Brain pericyte (primary cell): ENCODE measurements around the gene CD86.
"Not testable (repeated sequence)": the region's sequence is repeated elsewhere in the genome, so short reads cannot be mapped to it uniquely, and the experiment has no call there.

Experiments used
- DNase-seq: peaks from one replicate; pipeline ENCODE4 v3.0.0-alpha.2; 2012; ENCODE audit warnings: low read depth, low spot score

The CD86 gene, protein sequence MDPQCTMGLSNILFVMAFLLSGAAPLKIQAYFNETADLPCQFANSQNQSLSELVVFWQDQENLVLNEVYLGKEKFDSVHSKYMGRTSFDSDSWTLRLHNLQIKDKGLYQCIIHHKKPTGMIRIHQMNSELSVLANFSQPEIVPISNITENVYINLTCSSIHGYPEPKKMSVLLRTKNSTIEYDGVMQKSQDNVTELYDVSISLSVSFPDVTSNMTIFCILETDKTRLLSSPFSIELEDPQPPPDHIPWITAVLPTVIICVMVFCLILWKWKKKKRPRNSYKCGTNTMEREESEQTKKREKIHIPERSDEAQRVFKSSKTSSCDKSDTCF

DNA sequence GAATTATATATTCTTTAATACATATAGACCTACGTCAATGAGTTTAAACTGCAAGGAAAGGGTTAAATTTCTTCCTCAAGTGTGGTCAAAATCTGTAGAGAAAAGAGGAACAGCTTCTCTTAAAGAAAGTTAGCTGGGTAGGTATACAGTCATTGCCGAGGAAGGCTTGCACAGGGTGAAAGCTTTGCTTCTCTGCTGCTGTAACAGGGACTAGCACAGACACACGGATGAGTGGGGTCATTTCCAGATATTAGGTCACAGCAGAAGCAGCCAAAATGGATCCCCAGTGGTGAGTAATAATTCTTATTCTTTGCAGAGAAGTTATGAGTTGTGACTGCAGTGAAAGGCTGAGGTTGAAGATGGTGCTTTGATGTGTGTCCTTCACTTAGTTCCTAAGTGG is at the start of gene CD86:
Gene CD86, plus strand, starts transcription at position 148 of the 400 bp plus-strand sequence. Its CDS starts 128 bp downstream, at position 276.
- no peak for DNase-seq

DNA sequence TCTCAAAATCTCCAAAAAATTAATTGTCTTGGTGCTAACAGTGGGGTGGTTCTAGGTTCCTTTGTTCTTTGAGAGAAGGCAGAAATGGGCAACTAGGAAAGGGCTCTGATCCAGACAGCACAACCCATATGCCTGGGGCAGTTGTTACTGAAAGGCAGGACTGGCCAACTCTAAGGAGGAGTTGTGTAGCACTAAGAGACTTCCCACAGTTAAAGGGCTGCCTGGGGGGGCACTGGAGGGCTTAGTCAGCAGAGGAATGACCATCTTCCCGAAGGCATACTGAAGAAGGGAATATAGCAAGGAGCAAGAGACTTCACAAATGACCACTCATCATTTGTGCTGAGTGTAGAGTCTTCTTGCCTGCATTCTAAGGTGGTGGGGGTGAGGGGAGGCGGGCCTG is 48.9 kb upstream of the CD86 start:
- DNase-seq, result no peak

DNA sequence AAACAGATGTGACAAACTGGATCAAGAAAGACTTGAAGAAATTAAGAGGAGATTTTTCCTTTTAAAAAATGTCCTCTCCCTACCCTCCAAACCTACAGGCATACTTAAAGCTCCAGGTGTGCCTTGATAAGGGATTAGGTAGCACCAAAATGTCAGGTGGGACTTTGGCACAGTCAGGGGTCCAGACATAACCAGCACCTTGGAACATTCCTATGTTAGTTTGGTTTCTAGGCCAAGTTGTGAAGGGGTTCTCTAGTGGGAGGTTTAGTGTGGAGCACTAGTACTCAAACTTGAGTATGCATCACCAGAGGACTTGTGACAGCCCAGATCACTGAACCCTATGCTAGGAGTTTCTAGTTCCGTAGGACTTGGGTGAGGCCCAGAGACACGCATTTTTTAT is 47.0 kb upstream of the CD86 start:
- no peak for DNase-seq

DNA sequence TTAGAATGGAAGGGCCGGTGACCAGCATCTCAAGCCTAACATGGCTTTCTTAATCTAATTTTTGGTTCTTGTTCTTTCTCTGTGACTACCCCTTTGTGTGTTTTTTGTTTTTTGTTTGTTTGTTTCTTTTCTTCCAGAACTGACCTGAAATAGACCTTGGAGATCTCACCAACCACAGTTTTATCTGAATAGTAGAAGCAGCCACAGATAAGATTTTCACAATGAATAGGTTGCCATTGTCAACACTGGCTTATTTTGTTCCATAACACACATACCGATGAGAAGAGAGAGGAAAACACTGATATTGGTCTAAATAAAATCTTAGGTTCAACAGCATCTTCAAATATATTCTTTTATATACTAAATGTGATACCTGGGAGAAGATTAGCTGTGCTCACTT is 44.7 kb upstream of the CD86 start:
- no peak for DNase-seq

DNA sequence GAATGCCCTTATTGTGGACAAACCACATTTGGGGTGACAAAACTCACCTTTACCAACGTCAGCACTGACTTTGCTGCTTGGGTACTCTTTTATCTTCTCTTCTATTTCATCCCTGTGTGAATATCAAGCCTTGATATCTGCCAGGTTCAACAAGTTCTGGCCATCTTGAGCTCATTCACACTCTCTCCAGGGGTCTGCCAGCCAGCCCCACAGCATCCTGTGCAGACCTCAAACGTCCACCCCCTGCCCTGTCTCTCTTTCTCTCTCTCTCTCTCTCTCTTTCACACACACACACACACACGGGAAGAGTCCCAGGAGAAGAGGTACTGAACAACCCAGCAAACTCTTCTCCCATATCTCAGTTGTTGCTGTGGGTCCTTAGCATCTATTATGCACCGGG is 43.8 kb upstream of the CD86 start:
- no peak for DNase-seq

DNA sequence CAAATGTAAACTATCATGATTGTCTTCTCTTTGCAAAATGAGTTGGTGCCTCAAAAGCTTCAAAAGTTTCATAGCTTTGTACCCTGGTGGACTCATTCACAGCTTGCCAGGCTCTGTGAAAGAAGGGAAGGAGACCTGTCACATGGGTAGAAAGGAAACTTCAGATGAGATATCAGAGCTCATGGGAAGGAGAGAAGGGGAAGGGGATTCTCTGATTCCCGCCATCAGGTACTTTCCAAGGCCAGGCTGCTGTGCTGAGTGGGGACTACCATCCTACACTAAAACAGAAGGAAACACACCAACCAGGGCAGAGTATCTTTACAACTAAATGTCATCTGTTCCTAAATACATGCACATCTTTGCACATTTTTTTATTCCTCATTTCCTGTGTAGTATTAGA is 42.3 kb upstream of the CD86 start:
- no peak for DNase-seq

DNA sequence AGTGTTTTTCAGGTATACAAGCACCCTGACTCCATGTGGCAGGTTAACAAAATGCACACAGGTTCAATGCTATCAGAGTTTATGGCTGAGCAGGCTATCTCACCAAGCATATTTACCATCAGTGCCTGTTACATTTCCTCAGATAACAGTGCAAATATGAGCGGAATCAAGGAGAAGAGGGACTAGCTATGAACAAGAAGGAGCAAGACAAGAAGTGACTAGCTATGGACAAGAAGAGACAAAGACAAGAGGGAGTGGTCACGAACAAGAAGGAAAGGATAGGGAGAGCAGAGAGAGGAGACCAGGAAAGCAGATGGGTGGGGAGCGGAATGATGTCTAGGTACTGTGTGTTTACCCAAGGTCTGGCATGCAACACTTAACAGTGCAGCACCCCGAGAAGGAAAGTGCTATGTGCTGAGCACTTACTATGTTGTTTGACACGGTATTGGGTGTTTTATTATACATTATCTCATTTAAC is 41.7 kb upstream of the CD86 start:
- DNase-seq, result no peak

DNA sequence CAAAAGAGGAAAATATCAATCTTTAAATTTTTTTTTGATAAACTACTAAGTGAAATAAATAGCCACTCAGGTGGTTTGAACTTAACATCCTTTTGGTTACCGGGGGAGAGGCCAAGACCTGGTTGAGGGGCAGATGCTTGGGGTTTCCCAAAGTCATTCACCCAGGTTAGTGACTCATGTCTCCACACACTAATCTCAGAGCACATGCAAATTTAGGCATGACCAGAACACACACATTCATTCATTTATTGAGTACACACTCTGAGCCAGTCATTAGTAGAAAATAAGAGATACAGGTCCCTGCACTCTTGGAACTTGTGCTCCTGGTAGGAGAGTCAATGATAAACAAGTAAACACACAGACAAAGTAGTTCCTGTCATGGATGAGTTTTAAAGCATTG is 40.4 kb upstream of the CD86 start:
- DNase-seq, result no peak

DNA sequence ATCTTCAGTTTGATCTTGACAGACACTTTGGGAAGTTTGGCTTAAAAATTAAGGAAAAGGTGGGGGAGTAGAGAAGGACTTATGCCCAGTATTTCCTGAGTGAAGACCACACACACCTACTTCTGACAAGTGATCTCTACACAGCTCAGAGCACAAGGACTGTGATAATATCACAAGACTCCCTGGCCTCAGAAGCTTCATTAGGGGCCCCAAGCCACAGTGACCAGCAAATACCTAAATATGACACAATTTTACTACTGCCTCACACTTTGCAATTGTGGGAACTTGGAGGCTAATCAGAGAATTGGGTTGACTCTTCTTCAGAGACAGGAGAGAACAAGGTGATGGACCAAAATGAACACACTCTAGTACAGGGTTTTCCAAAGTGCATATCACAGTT is 35.7 kb upstream of the CD86 start:
- no peak for DNase-seq

DNA sequence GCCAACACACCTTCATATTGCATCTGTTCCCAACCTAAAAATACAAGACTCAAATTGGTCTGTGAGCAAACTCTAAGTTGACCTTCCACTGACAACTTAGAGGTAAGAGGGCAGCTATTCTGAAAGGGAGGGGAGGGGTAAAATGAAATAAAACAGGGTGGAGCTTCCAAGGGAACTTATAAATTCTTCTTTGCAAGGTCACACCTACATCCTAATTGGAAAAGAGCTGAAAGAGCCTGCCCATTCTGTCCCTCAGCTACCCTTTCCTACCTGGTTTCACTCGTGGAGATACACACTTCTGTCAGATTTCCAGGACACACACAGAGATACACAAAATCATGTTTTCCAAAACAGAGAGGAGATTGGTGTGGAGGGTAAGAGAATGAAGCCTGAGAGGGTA is 34.1 kb upstream of the CD86 start:
- no peak for DNase-seq

DNA sequence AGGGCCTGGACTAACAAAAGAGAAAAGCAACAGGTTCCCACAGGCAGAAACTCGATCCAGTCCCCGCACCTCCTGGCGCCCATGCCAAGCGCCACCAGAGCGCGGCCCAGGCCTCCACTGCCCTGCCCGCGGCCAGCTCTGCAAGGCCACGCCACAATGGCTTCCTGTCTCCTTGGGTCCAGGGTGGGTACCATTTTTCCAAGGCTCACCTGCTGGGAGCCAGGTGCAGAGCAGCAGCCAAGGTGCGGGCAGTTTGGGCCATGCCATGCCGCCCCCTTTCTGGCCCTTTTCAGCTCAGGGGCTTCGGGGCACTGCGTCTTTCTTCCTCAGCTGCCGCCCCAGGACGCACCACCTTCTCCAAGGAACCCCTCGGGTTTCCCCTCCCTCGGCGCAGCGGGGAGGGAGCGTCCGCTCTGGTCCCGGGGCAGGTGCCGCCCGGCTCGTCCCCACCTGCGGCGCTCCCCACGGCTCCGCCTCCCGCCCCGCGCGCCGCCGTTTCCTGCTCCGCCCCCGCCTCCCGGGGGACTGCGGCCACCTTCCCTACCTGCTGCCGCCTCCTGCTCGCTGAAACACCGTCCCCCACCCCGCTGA is 33.3 kb upstream of the CD86 start, which contains the start of gene ILDR1:
Gene ILDR1, minus strand, starts transcription at position 437 of the 591 bp plus-strand sequence. Its CDS starts 170 bp downstream, at position 267.
- DNase-seq, result no peak

DNA sequence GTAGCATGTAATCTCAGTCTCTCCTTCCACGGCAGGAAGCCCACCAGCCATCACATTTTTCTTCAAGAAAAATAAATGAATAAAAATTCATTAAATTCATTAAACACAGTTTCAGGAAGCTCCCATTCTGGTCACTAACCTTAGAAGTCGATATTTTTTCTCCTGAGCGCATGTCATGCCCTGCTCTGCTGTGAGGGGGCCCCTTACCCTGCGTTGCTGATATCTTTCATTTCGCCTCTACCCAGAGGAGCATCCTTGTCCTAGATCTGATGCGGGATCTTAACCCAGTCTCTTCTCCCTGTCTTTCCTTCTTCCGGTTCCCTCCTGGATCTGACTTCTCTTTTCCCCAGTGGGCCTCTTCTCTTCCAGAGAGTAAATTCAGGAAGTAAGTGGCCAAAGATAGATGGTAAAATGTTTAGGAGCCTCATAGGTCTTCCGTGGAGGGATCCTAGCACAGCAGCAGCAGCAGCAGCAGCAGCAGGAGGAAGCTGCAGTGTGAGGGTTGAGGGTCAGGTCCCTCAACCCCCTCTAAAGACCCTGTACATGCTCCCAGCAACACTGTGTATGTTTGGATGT is 31.7 kb upstream of the CD86 start:
- DNase-seq, result no peak

DNA sequence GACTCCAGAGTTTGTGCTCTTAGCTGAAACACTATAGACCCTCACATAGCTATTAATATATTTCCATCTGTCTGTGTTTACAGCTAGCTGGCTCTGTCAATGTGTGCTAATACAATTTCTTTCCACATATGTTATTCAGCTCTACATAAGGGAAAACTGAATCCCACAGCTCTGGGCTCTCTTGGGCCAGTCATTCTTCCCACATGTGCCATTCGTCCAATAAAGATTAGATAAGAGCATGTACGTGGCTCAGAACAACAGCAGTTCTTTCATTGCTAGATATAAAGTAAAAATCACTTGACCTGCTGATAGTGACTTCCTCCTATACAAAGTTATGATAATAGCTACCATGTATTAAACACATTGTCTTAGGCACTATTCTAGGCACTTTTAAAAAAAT is 30.4 kb upstream of the CD86 start:
- no peak for DNase-seq

DNA sequence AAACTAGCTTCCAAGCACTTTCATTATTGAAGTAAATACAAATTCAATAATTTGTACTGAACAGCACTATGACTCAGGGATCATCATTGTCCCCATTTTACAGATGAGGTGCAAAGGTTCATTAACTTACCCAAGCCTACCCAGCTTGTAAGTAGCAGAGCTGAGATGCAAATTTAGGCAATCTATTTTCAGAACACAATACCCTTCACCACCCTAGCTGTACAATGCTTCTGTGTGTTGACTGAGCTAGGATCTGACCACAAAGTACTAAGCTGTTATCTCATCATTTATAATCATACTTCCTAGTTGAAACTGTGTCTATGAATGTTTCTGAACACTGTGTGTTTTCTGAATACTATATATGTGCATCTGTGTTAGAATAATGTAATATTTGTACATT is 29.9 kb upstream of the CD86 start:
- no peak for DNase-seq

DNA sequence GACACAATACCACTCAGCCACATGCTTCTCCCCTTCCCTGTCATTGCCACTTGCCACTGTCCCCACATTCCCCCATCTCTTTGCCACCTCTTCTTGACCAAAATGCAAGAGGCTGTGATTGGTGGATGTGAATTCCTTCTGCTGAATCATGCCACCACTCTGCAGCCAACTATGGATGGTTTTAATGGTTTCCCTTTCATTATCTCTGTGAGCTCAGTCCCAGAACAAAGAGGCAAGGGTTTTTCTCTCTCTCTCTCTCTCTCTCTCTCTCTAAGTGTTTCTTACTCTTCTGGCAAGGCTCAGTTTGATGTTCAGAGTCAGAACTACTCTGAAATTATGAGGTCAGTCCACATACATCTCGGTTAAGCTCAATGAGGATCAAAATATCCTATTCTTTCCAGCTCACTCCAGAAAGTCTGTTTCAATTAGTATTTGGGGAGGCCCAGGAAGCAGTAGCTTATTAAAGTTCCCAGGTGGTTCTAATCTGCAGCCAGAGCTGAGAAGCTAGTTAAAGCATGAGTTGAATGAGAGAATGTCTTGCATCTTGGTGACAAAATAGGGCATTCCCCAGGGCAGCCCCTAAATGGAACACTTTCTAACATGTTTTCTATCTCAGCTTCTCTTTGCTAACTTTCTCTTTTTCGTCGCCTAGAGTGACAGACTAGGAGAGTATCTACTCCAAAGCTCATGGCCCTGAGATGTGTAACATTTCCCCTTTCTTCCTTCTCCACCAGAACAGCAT is 24.6 kb upstream of the CD86 start:
- no peak for DNase-seq

DNA sequence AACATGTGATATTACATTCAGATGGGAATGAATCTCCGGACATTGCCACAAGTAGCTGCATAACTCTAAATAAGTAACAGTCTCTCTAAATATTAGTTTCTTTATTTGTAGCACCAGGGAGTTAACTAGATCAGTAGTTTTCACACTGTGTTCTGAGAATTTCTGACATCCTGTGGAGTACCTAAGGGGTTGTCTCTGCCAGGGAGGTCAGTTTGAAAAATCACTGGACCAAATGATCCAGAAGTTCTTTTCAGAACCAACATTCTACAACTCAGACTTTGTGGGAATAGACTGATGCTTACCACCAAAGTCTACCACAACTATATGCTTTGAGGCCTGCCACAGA is 24.1 kb upstream of the CD86 start:
- DNase-seq, result no peak

DNA sequence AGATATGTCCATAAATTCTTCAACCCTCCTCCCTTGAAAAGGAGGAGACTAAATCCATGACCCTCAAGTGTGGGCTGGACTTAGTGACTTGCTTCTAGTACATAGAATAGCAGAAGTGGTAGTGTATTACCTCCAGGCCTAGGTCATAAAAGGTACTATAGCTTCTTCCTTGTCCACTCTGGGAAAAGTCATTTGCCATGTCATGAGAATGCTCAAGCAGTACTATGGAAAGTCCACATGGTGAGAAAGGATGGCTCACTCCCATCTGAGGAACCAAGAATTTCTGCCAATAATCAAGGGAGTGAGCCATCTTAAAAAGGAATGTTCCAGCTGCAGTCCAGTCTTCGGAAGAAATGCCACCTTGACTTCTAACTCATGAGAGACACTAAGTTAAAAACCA is 22.6 kb upstream of the CD86 start:
- no peak for DNase-seq

DNA sequence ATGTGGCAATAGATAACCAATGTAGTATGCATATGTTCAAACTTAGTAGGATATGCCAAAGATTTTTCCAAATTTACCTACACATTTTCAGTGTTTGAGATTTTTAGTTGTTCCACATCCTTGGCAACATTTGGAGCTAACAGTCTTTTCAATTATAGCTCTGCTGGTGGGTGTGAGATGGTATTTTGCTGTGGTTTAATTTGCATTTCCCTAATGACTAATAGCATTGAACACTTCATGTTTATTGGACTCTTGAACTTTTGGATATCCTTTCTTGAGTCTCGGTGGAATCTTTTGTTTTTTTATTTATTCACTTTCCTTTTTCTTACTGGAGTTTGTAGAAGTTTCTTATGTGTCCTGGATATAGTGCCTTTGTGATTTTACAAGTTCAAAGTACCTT is 22.1 kb upstream of the CD86 start:
- no peak for DNase-seq

DNA sequence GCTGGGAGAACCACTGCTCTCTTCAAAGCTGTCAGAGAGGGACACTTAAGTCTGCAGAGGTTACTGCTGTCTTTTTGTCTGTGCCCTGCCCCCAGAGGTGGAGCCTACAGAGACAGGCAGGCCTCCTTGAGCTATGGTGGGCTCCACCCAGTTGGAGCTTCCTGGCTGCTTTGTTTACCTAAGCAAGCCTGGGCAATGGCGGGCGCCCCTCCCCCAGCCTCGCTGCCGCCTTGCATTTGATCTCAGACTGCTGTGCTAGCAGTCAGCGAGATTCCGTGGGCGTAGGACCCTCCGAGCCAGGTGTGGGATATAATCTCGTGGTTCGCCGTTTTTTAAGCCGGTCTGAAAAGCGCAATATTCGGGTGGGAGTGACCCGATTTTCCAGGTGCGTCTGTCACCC is 7.9 kb upstream of the CD86 start:
- not testable (repeated sequence) for DNase-seq

DNA sequence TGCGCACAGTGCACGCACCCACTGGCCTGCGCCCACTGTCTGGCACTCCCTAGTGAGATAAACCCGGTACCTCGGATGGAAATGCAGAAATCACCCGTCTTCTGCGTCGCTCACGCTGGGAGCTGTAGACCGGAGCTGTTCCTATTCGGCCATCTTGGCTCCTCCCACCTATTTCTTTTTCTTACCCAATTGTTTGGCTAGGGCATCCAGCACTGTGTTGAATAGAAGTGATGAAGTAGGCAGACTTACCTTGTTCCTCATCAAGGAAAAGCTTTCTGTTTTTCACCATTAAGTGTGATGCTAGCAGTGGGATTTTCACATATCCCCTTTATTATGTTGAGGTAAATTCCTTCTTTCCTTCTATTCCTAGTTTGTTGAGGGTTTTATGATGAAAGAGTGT is 7.4 kb upstream of the CD86 start:
- not testable (repeated sequence) for DNase-seq

DNA sequence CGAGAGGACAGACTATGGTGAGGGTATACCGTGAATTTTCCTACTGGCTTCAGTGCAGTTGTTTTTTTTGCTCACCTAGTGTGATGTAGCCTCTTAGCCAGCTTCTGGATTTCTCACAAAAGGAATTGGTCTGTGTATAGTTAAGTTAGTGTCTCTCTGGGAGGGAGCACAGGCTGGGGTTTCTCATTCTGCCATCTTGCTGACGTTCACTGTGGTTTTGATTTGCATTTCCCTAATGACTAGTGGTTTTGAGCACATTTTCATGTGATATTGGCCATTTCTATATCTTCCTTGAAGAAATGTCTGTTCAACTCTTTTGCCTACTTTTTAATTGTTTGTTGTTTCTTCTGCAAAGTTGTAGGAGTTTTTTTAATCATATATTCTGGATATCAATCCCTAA is 2.2 kb upstream of the CD86 start:
- no peak for DNase-seq

DNA sequence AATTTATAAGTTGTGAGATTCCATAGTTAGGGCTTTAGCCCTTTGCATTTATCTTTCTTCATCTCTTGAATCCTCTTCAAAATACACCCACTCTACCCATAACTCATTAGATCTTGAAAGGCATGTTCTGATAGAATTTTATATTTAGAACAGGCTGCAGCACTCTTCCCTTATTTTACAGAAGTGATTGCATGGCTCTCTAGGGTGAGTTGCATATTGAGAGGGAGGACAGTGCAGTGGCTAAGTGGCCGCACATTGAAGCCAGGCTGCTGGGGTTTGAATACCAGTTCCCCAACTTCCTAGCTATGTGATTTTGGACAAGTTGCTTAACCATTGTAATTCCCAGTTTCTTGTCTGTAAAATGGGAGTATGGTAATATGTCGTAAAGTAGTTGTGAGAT is 2.5 kb downstream of the CD86 start:
- DNase-seq, result no peak

DNA sequence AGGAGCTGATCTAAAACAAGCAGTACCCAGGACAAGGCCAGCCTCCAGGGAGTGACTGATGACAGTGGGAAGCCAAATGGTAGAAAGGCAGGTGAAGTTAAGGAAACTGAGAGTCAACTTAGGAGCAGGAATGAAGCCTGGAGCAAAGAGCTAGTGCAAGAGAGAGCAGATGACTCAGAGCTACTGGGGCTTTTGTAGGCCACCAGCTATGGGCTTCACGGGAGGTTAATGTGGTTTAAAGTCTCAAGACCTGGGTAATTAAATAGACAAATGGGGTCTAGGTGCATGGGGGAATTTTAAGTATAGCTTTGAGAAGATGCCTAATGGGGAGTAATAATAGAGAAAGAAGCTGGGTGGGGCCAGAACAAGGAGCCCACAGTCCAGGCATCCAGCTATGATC is 3.1 kb downstream of the CD86 start:
- DNase-seq, result no peak
